Measurements from ENCODE around the gene IRS2. TPM values are rescaled to one million over a fixed set of nuclear protein-coding genes. Genes with fewer than 3 reads are reported as not detected.
A peak's percentile ranks its signal among the peaks of the same experiment; 100 is the strongest.
"Not testable (repeated sequence)": the region's sequence is repeated elsewhere in the genome, so short reads cannot be mapped to it uniquely, and the experiment has no call there.

IRS2 gene
- total RNA-seq, 1 donor from 2014 or later: 12.1 TPM

DNA sequence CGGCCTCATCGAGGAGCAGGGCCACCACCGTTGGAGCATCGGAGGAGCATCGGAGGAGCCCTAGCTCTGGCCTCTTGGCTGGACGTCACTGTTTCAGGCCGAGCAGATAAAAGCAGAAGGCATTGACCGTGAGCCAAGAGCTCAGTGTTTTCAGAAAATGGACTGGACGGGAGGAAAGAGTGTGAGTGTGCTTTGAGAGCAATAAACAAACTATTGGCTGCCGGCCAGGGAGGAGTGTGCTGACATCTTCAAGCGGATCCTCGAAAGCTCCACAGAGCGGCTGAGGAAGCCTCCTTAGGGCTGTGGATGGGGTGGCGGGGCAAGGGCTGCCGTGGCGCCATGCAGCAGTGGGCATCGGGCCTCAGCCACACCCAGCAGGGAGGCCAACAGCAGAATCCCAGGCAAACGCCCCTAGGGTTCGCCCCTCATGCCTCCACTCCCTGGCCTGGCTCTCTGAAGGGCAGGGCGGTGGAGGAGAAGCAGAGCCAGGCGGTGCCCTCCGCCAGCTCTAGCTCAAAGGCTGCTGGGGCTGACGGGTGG, 41.8 kb downstream of the IRS2 start:
- ATAC-seq (ENCODE audit: poor library complexity): peak; percentile 78
- peak; percentile 62 for DNase-seq
- intact Hi-C loops (cut with DNase I): no loop called here

DNA sequence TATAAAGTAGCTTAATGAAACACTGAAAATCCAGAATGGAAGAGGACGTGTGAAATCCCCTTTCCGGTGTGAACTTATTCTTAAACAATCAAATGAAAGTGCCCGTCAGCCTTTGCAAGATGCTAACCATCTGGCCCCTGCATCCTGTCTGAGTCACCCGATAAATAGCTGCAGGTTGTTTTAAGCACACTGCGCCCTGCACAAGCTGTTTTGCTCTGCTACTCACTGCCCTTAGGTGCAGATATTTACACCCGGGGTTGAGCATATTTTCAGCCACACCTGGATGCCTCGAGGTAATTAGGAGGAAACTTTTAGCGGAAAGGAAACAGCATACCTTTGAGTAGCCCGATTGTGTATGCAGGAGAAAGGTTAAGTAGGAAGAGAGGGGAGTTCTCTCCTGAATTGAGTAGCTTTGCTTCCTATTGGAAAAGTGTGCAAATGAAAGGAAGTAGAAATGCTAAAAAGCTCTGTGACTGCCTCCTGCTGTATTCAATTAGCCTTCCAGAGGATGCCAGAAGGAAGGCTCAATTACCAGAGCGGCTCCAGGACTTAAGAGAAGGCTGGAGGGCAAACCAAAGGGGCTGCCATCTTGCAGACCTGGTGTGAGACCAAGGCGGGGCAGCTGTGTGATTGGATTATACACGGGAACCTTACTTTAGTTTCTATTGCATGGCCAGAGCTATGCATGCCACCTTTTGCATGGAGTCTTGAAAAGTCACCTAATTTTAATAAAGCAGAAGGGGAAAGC, 42.5 kb downstream of the IRS2 start:
- ATAC-seq (ENCODE audit: poor library complexity): peak; percentile 50

GRCh38 chr13:109741966-109742365, 44.4 kb downstream of the IRS2 start:
- DNase-seq (no peak), ATAC-seq (ENCODE audit: poor library complexity) (no peak)
- intact Hi-C loops (cut with DNase I): no loop called here

More for the DNA sequence above, 42.5 kb downstream of the IRS2 start:
- intact Hi-C loops (cut with DNase I): no loop called here
- no peak for DNase-seq

DNA sequence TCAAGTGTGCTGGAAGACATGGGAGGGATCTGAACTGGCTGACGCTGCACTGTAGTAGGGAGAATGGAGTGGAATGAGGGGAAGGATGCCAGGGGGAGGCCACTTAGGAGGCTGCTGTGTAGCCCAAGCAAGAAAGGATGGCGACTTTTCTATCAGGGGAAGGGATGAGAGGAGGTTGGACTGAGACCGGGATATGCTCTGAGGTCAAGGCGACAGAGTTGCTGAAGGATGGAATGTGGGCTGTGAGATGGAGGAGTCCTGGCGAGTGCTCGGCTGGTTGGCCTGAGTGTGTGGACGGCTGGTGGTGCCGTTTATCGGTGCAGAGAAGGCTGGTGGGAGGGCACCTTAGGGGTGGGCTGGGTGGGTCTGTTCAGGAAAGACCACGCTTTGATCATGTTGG, 45.7 kb downstream of the IRS2 start:
- no peak for DNase-seq
- intact Hi-C loops (cut with DNase I): no loop called here
- no peak for ATAC-seq (ENCODE audit: poor library complexity)

DNA sequence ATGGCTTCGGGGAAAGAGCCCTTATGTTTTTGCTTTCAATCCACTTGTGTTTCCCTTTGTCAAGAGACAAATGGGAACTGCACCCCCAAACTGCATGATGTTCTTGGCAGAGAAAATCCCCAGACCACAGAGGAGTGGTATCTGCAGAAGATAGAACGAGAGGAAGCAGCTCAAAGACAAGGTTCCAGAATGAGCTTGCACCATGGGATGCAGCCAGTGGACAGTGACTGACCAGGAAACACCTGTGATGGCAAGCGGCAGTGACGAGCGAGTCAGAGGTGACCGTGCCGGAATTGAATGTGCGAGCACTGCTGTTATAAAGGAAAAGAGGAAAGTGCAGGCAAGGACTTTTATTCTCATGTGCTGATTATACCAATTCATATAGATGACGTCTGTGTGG, 46.3 kb downstream of the IRS2 start:
- ATAC-seq (ENCODE audit: poor library complexity) (no peak), DNase-seq (no peak)
- intact Hi-C loops (cut with DNase I): no loop called here

DNA sequence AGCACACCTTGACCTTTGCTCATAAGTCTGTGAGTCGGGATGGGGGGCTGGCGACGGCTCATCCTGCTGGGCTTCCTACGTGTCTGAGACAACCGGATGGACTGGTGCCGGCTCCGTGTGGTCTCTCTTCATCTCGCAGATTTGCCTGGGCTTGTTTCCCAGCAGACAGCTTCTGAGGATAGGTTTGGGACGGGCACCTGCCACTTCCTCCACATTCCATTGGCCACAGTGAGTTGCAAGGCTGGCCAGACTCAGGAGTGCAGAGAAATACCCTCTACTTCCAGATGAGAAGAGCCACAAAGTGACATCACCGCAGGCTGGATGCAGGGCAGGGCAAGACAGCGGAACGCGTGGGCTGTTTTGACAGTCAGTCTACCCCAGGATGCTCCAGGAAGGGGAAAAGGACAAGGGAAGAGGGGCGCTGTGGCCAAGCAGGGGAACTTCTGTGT, 48.1 kb downstream of the IRS2 start:
- DNase-seq (no peak), ATAC-seq (ENCODE audit: poor library complexity) (no peak)
- intact Hi-C loops (cut with DNase I): no loop called here

DNA sequence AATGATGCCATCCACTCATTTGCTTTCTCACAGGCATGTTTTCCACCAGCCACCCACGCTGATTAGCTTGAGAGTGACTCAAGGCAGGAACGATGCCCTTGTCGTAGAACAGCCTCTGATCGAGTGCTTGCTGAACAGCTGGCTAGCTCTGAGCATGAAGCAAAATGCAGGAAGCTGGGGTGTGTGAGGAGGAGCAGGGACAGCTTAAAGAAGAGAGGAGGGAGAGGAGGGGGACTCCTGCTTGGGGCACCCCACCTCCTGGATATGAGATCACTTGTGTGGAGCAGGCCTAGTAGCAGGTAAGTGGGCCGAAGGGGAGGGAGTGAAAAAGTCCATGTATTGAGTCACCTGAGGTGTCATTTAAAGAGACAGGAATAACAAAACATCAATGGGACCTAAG, 48.8 kb downstream of the IRS2 start:
- ATAC-seq (ENCODE audit: poor library complexity) (peak; percentile 61), DNase-seq (no peak)
- intact Hi-C loops (cut with DNase I): no loop called here

DNA sequence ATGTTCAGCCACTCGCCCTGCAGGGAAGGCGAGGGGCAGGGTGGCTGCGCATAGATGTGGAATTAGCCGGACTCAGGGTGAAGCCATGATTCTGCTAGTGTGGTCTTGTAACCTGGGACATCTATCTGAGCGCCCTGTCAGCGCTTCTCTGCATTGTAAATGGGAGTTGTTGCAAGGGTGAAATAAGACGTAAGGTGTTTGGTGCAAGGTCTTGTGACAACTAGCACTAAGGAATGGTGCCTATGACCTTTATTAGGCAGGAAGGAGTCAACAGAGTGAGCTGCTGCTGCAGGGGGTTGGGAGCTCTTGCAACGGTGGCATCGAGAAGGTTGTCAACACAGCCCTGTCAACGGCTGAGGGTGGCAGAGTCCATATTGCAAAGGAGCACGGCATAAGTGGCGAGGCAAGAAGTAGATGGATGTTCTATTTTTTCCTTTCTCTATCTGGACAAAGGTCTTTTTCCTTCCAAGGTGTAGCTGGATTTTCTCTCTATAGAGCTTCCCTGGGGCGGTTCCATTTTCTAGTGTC, 49.3 kb downstream of the IRS2 start:
- ATAC-seq (ENCODE audit: poor library complexity) (peak; percentile 90), DNase-seq (no peak)
- intact Hi-C loops (cut with DNase I): no loop called here

DNA sequence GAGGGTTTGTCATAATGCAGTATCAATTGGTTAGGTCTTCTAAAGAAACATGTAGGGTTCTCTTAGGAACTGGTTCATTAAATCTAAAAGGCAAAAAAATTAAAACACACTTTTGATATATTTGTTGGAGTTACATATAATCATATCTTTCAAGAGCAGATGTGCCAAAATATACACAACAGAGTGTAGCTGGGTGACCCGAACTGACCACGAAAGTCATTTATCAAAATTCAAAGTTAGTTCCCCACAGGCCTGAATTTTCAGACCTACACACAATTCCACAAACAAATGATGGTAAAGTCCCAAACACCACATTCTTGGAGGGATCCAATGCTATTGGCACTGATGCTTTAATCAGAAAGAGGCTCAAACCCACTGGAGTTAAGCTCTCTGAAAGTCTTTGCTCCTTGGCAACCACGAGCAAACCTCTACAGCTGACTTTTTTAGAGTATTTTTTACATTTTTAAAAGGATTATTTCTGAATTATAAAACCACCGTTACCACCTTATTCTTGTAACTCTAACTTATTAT, 50.9 kb downstream of the IRS2 start:
- ATAC-seq (ENCODE audit: poor library complexity): no peak
- DNase-seq: no peak
- intact Hi-C loops (cut with DNase I): no loop called here

DNA sequence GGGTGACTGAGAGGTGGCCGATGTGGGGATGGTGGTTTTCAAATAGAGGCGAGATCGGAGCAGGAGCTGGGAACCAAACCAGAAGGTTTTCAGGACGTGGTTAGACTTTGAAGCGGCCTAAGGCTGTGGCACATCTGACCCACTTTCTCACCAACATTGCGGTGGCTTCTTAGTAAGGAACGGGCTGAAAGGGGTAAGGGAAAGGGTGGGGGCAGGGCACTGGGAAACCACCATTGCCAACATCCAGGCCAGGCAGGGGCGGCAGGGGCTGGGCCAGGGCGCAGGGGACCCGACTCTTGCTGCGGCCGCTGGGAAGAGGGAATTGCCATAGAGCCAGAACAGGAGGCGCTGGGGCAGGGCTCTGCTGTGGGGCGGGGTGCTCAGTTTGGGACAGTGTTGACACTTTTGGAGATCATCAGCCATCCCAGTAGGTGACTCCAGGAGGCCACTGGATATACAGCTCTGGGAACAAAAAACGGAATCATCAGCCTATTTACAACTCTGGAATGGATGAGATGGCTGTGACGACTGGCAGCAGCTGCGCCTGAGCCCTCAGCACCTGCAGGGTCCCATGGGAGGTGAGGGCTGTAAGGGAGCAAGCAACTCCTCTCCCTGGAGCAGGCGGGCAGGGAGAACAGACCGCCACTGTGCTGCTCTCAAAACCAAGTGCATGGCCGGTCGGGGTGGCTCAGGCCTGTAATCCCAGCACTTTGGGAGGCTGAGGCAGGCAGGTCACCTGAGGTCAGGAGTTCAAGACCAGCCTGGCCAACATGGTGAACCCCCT, 52.2 kb downstream of the IRS2 start:
- intact Hi-C loops (cut with DNase I): no loop called here
- ATAC-seq (ENCODE audit: poor library complexity): no peak
- DNase-seq: no peak

DNA sequence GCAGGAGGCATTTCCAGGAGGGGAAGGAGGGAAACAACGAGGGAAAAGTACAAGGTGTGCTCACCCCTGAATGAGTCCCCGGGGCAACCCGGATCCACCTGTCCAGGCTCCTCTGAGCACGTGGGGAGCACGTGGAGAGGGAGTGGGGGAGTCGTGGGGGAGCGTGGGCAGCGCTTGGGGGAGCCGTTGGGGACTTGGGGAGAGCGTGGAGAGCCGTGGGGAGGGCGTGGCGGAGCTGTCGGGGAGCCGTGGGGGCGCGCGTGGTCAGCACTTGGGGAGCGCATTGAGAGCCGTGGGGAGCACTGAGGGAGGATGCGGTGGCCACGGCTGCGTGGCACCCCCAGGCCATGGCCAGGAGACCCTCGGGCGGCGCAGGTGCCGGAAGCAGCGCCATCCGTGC, 52.8 kb downstream of the IRS2 start:
- DNase-seq (no peak), ATAC-seq (ENCODE audit: poor library complexity) (no peak)
- intact Hi-C loops (cut with DNase I): no loop called here

GRCh38 chr13:109732470-109733170, 53.8 kb downstream of the IRS2 start:
- intact Hi-C loops (cut with DNase I); DNase-seq; ATAC-seq (ENCODE audit: poor library complexity): not testable (repeated sequence)

DNA sequence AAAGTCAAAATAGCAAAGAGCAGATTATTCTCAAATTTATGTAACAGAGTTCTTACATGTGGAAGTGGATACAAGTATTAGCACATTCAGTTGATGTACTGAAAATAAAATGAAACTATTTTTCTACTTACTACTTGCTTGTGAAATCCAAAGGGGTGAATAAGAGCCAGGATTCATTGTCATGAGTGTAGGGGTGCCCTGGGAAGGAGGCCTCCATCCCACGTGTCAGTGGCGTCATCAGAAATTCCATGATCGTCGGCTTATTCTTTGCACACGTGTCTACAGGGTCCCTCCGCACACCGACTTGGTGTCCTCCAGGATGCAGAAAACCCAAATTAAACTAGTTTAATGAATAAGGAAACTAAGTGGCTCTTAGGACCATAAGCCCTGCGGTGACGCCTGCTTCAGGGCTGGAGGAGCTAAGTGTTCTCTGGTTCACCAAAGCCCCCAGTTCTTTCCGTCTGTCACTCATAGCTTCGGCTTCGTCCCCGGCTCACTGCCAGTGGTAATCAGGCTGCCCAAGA, 55.5 kb downstream of the IRS2 start:
- intact Hi-C loops (cut with DNase I): no loop called here
- no peak for ATAC-seq (ENCODE audit: poor library complexity)
- DNase-seq: no peak

DNA sequence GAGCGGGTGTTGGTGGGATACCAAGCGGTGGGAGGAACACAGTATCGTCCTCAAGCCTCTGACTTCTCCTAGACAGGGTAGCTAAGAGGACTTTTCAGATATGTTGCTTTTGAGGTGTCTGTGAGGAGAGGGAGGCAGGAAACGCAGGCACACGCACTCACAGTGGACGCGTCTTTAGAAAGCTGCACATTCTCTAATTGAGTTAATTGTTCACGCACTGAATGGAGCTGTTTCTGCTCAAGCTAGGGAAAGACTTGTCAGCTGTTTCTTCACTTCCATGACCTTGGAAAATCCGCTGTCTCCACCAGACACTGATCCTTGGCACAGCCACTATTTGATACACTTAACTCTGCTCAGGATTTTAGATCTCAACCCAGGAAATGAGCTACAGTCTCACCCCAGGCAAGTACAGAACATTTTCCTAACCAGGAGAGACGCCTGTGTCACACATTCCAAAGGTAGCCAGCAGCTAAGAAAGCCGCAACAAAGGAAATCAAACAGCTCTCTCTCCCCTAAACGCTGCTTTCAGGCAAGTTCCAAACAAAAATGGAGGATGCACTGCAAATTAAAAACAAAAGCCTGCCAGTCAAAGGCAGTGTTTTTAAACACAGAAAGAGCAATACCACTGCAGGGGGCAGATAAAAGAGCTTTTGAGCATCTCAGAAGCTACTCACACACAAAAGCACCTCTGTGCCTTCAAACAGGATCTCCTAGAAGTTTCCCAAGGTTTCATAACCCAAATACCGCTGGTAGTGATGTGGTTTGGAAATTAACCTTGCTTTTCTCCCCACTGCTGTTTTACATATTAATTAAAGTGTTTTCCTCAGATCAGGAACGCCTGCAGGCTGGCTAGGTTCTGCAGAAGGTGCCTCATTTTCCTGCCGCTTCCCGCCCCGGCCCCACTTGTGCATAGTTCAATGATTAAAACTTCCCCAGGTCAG, 57.3 kb downstream of the IRS2 start:
- no peak for DNase-seq
- ATAC-seq (ENCODE audit: poor library complexity): no peak
- intact Hi-C loops (cut with DNase I): no loop called here

- ATAC-seq (ENCODE audit: poor library complexity): no peak
- intact Hi-C loops (cut with DNase I): no loop called here
- no peak for DNase-seq
Measured at GRCh38 chr13:109728061-109728460, 58.3 kb downstream of the IRS2 start.

- ATAC-seq (ENCODE audit: poor library complexity): no peak
- intact Hi-C loops (cut with DNase I): no loop called here
- no peak for DNase-seq
Measured at GRCh38 chr13:109727251-109727650, 59.1 kb downstream of the IRS2 start.

DNA sequence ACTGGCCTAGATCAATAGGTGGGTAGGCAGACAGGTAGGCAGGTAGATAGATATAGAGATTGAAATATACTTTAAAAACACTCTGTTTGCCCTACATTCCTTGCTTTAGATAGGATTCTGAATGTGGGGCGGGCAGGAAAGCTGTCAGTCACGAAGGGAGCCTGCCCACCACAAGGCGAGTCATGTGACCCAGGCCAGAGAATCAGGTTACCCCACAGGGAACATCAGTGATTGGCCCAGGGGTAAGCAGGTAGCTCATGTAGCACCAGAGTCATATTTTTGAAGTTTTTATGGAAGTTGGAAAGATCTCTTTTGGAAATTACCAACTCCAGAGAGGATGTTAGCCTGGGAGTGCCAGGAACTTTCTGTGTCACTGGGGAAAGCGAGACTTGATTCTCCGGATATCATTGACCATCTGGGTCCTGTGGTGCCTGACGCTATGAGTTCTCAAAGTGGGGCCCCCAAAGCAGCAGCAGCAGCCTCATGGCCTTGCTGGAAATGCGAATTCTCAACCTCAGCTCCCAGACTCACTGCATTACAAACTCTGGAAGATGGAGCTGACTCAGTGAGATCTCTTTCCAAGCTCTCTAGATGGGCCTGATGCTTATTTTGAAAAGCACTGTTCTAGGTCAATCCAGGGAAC, 60.3 kb downstream of the IRS2 start:
- intact Hi-C loops (cut with DNase I): no loop called here
- DNase-seq (no peak), ATAC-seq (ENCODE audit: poor library complexity) (no peak)

All from Right ventricle myocardium superior (tissue), 1 donor.